Vagina (tissue), 2 donors: ENCODE results near the gene EGLN2. TPM values are rescaled to one million over a fixed set of nuclear protein-coding genes. Genes with fewer than 3 reads are reported as not detected.
"Not testable (repeated sequence)": the region's sequence is repeated elsewhere in the genome, so short reads cannot be mapped to it uniquely, and the experiment has no call there.

ENCODE experiments used
- DNase-seq, 2 donors: peaks; one replicate each; pipeline ENCODE4 v3.0.0-alpha.2; 2017; ENCODE audit errors: extremely low spot score in 2 of 2
- H3K27ac ChIP-seq: fragments of 200-600 bp; sonication (generic); one replicate; pipeline ENCODE4 v1.5.1; 2019
- H3K27me3 ChIP-seq: fragments of 200-600 bp; sonication (generic); one replicate; pipeline ENCODE4 v1.5.1; 2019
- H3K36me3 ChIP-seq, 2 donors: fragments of 200-600 bp; sonication (generic); one replicate each; pipeline ENCODE4 v1.5.1; 2017 to 2019
- H3K4me1 ChIP-seq: fragments of 200-600 bp; sonication (generic); one replicate; pipeline ENCODE4 v1.5.1; 2019
- H3K4me3 ChIP-seq, 2 donors: fragments of 200-600 bp; sonication (generic); 1 replicate in 1 of 2; 2 replicates in 1 of 2; pipeline ENCODE4 v1.5.1; 2016 to 2019
- H3K9me3 ChIP-seq: fragments of 200-600 bp; sonication (generic); one replicate; pipeline ENCODE4 v1.5.1; 2019
- POLR2A ChIP-seq, 2 donors: fragments of 450-650 bp; IDR thresholded peaks; one replicate each; pipeline ENCODE4 v1.6.1; 2017; ENCODE audit warnings: antibody characterized with exemption in 2 of 2, mild to moderate bottlenecking in 2 of 2, moderate library complexity in 2 of 2
- POLR2AphosphoS5 ChIP-seq, 2 donors: sonication (generic); formaldehyde crosslinking; IDR thresholded peaks; one replicate each; pipeline ENCODE4 v1.9.0; 2017; ENCODE audit warnings: antibody characterized with exemption in 2 of 2, mild to moderate bottlenecking in 2 of 2, low read depth in 1 of 2; ENCODE audit not compliant: insufficient read depth in 1 of 2
- intact Hi-C: fragments of 100-400 bp; cut with DNase I; formaldehyde crosslinking; loops from one replicate; pipeline ENCODE4 v1.15.1; 2023
- total RNA-seq: library from RNA; depleted of rRNA; stranded (reverse); fragments of >200 nt; gene quantifications from one replicate; pipeline ENCODE4 v1.2.3, GENCODE V29; 2016
- TF ChIP-seq, protein P1 (sequence below), 3 experiments: fragments of 450-650 bp in 2 of 3; fragments of 200-600 bp in 1 of 3; sonication (generic) in 1 of 3; IDR thresholded peaks; one replicate each; pipeline ENCODE4 v1.5.1; 2017 to 2019; ENCODE audit warnings: antibody characterized with exemption in 3 of 3, mild to moderate bottlenecking in 2 of 3, moderate library complexity in 2 of 3

EGLN2 gene
- total RNA-seq, 1 donor from 2014 or later: 76.9 TPM

DNA sequence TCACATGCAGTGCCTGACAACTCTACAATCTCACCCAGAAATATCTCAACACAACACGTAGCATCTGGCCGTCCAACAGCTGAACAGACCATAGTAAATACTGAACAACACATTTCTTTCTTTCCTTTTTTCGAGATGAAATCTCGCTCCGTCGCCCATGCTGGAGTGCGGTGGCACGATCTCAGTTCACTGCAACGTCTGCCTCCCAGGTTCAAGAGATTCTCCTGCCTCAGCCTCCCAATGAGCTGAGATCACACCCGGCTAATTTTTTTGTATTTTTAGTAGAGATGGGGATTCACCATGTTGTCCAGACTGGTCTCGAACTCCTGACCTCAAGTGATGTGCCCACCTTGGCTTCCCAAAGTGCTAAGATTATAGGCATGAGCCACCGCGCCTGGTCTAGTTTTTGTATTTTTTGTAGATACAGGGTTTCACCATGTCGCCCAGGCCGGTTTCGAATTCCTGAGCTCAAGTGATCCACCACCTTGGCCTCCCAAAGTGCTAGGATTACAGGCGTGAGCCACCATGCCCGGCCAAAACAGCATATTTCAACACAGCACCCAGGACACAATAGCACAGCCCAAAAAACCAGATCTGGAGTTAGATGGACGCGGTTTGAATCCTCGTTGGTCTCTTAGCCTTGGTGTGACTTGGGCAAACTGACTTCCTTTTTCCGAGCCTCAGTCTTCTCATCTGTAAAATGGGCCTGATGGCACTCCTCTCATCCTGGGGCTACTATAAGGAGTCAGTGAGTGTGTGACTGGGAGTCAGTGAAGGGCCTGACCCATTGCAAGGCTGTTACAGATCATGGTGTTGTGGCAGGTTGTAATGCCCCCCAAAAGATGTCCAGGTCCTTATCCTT is 28.6 kb downstream of the EGLN2 start:
- Histone ChIP-seq H3K4me3 (no peak overlapping the region), H3K9me3 (no peaks in the 10 kb centered on the region), H3K4me1 (peaks cover 16% of the 10 kb centered on the region), H3K27me3 (no peaks in the 10 kb centered on the region), H3K27ac (no peak overlapping the region), H3K36me3 (peaks cover 0 to 5% of the 10 kb centered on the region in 2 donors)
- intact Hi-C loops: no loop called here
- no peak for DNase-seq
- TF ChIP-seq POLR2A (IDR thresholded peaks at IDR 0.05) (no peak), POLR2AphosphoS5 (IDR thresholded peaks at IDR 0.05; ENCODE audit: insufficient read depth in 1 of 2, low read depth in 1 of 2) (no peak)
- TF ChIP-seq, protein P1, sequence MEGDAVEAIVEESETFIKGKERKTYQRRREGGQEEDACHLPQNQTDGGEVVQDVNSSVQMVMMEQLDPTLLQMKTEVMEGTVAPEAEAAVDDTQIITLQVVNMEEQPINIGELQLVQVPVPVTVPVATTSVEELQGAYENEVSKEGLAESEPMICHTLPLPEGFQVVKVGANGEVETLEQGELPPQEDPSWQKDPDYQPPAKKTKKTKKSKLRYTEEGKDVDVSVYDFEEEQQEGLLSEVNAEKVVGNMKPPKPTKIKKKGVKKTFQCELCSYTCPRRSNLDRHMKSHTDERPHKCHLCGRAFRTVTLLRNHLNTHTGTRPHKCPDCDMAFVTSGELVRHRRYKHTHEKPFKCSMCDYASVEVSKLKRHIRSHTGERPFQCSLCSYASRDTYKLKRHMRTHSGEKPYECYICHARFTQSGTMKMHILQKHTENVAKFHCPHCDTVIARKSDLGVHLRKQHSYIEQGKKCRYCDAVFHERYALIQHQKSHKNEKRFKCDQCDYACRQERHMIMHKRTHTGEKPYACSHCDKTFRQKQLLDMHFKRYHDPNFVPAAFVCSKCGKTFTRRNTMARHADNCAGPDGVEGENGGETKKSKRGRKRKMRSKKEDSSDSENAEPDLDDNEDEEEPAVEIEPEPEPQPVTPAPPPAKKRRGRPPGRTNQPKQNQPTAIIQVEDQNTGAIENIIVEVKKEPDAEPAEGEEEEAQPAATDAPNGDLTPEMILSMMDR (IDR thresholded peaks at IDR 0.05): no peak

DNA sequence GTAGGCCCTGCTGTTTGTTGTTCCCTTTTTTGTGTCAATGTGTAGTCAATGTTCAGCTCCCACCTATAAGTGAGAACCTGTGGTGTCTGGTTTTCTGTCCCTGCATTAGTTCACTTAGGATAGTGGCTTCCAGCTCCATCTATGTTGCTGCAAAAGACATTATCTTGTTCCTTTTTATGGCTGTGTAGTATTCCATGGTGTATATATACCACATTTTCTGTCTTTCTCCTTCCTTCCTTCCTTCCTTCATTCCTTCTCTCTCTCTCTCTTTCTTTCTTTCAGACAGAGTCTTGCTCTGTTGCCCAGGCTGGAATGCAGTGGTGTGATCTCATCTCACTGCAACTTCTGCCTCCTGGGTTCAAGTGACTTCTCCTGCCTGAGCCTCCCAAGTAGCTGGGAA is 30.2 kb downstream of the EGLN2 start:
- Histone ChIP-seq H3K27me3 (no peaks in the 10 kb centered on the region), H3K36me3 (peaks cover 0 to 5% of the 10 kb centered on the region in 2 donors), H3K4me3 (no peak overlapping the region), H3K27ac (no peak overlapping the region), H3K4me1 (peaks cover 16% of the 10 kb centered on the region), H3K9me3 (no peaks in the 10 kb centered on the region)
- TF ChIP-seq, protein P1 (IDR thresholded peaks at IDR 0.05): no peak
- no peak for TF ChIP-seq POLR2A (IDR thresholded peaks at IDR 0.05)
- TF ChIP-seq POLR2AphosphoS5 (IDR thresholded peaks at IDR 0.05; ENCODE audit: insufficient read depth in 1 of 2, low read depth in 1 of 2): no peak
- intact Hi-C loops: no loop called here
- DNase-seq: no peak

DNA sequence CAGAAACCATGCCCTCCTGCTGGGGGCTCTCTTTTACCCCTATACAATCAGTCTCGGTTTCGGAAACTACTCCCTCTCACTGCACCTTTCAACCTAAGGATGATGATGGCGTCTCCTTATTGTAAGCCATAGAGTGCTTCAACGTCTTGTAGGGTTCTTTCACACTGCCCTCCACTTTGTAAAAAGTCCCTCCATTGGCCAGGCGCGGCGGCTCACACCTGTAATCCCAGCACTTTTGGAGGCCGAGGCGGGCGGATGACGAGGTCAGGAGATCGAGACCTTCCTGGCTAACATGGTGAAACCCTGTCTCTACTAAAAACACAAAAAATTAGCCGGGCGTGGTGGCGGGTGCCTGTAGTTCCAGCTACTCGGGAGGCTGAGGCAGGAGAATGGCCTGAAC is 31.8 kb downstream of the EGLN2 start:
- H3K36me3 ChIP-seq, DNase-seq, H3K27me3 ChIP-seq, intact Hi-C loops, H3K9me3 ChIP-seq, H3K4me3 ChIP-seq: not testable (repeated sequence)
- Histone ChIP-seq H3K27ac (peak overlapping the region; percentile 75), H3K4me1 (peaks cover 16% of the 10 kb centered on the region)

DNA sequence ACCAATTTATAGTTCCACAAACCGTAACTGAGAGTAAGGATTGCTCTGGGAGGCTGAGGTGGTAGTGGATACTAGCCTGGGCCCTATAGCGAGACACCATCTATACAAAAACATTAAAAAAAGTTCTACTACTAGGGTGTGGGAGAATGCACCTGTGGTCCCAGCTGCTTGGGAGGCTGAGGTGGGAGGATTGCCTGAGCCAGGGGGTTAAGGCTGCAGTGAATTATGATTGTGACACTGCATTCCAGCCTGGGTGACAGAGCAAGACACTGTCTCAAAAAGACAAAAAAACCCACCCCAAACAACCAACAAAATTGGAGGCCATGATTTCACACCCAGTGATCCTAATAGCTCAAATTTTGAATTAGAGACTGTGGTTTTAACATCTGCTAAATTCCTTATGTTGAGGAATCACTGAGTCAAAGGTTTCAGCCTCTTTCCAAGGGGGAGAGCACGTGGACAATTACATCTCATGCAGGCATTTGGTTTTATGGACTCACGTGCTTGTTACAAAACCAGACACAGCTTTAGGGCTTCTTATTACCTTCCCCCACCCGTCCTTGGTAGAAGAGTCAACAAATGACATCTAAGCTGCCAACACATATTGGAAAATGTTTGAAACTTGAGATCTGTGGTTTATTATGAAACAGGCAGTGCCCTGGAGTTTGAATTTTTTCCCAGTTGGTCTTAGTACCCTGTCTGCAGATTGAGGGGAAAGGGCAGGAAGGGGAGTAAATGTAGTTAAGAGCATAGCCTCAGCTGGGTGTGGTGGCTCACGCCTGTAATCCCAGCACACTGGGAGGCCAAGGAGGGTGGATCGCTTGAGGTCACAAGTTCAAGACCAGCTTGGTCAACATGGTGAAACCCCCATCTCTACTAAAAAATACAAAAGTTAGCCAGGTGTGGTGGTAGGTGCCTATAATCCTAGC is 32.8 kb downstream of the EGLN2 start:
- Histone ChIP-seq H3K36me3 (peaks cover 0 to 5% of the 10 kb centered on the region in 2 donors), H3K9me3 (no peaks in the 10 kb centered on the region), H3K4me3 (no peak overlapping the region), H3K4me1 (peaks cover 16% of the 10 kb centered on the region), H3K27ac (peak overlapping the region; percentile 75), H3K27me3 (no peaks in the 10 kb centered on the region)
- TF ChIP-seq POLR2A (IDR thresholded peaks at IDR 0.05) (no peak), POLR2AphosphoS5 (IDR thresholded peaks at IDR 0.05; ENCODE audit: insufficient read depth in 1 of 2, low read depth in 1 of 2) (peak in 1 of 2 donors; percentile 49)
- TF ChIP-seq, protein P1 (IDR thresholded peaks at IDR 0.05): no peak
- intact Hi-C loops: no loop called here
- DNase-seq: no peak

DNA sequence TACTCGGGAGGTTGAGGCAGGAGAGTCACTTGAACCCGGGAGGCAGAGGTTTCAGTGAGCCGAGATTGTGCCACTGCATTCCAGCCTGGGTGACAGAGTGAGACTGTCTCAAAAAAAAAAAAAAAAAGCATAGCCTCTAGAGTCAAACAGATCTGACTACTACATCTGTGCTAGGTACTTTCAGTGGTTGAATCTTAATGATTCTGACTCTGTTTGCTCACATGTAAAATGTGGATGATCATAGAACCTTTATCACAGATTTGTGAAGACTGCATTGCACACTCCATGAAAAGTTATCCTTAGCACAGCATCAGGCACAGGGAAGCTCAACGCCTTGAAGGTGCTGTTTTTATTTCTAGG is 33.4 kb downstream of the EGLN2 start:
- H3K9me3 ChIP-seq, intact Hi-C loops, H3K27me3 ChIP-seq, H3K36me3 ChIP-seq, H3K4me3 ChIP-seq, DNase-seq: not testable (repeated sequence)
- peaks cover 16% of the 10 kb centered on the region for H3K4me1 ChIP-seq
- peak overlapping the region; percentile 75 for H3K27ac ChIP-seq

DNA sequence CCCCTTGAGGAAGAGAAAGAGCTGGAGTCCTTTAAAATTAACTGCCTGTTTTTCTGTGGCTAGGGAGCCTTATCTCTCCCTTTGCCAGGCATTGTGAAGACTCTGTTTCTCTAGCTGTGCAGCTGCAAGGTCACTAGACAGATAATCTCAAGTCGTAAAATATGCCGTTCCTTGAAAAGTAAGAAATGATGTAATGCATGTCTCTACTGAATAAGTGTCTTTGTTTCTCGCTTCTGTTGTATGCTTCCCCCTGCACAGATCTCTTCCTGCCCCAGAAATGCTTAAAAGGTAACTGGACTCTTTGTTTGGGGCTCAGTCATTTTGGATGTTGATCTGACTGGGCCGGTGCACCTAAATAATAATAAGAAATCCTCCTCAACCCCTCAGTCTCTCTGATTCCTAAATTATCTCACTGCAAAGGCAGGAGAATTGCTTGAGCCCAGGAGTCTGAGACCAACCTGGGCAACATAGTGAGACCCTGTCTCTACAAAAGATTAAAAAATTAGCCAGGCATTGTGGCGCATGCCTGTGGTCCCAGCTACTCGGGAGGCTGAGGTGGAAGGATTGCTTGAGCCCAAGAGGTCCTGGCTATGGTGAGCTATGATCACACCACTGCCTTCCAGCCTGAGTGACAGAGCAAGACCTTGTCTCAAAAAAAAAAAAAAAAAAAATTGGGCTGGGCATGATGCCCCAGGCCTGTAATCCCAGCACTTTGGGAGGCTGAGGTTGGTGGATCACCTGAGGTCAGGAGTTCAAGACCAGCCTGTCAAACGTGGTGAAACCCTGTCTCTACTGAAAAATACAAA is 34.9 kb downstream of the EGLN2 start:
- H3K9me3 ChIP-seq, H3K27ac ChIP-seq, intact Hi-C loops, H3K4me3 ChIP-seq, H3K36me3 ChIP-seq, H3K27me3 ChIP-seq, DNase-seq: not testable (repeated sequence)
- H3K4me1 ChIP-seq: peaks cover 16% of the 10 kb centered on the region
